OCI-LY1 (cell line): ENCODE measurements around the gene PRKACA.
A peak's percentile ranks its signal among the peaks of the same experiment; 100 is the strongest.

Source experiments
- H2AFZ ChIP-seq: fragments of 200-600 bp; sonication (generic), shearing (Covaris generic); 2 replicates; pipeline ENCODE4 v1.6.0; 2014; ENCODE audit warnings: antibody characterized with exemption, mild to moderate bottlenecking, low read length
- H3F3A ChIP-seq: fragments of 200-600 bp; sonication (generic), shearing (Covaris generic); 2 replicates; pipeline ENCODE4 v1.6.0; 2014; ENCODE audit warnings: mild to moderate bottlenecking, antibody characterized with exemption, low read length, moderate library complexity; ENCODE audit not compliant: insufficient read depth
- H3K27ac ChIP-seq: fragments of 200-600 bp; sonication (generic); 2 replicates; pipeline ENCODE4 v1.5.1; 2014; ENCODE audit warnings: low read length, mixed run types, mild to moderate bottlenecking, low read depth; ENCODE audit not compliant: poor library complexity, severe bottlenecking
- H3K27me3 ChIP-seq: fragments of 200-600 bp; sonication (generic); 2 replicates; pipeline ENCODE4 v1.6.0; 2014; ENCODE audit warnings: antibody characterized with exemption, mild to moderate bottlenecking, low read length, moderate library complexity; ENCODE audit not compliant: insufficient read depth
- H3K36me3 ChIP-seq: fragments of 200-600 bp; sonication (generic); 2 replicates; pipeline ENCODE4 v1.6.1; 2014; ENCODE audit warnings: mild to moderate bottlenecking, antibody characterized with exemption, low read length, moderate library complexity, mixed read lengths; ENCODE audit not compliant: insufficient read depth
- H3K4me1 ChIP-seq: fragments of 200-600 bp; sonication (generic); 2 replicates; pipeline ENCODE4 v1.5.1; 2014; ENCODE audit warnings: mild to moderate bottlenecking, low read length, moderate library complexity; ENCODE audit not compliant: insufficient read depth, severe bottlenecking
- H3K4me2 ChIP-seq: fragments of 200-600 bp; sonication (generic), shearing (Covaris generic); 2 replicates; pipeline ENCODE4 v1.6.1; 2014; ENCODE audit warnings: low read length
- H3K4me3 ChIP-seq: fragments of 200-600 bp; sonication (generic); 2 replicates; pipeline ENCODE4 v1.5.1; 2014; ENCODE audit warnings: low read length, low read depth, mild to moderate bottlenecking, mixed read lengths; ENCODE audit not compliant: poor library complexity, severe bottlenecking
- H3K79me2 ChIP-seq: fragments of 200-600 bp; shearing (Covaris generic); 2 replicates; pipeline ENCODE4 v1.6.1; 2016; ENCODE audit warnings: mixed run types, low read length, mixed read lengths; ENCODE audit not compliant: insufficient read depth
- H3K9ac ChIP-seq: fragments of 200-600 bp; sonication (generic), shearing (Covaris generic); 2 replicates; pipeline ENCODE4 v1.6.1; 2014; ENCODE audit warnings: mild to moderate bottlenecking, low read length, mixed read lengths
- H3K9me2 ChIP-seq: fragments of 200-600 bp; sonication (generic), shearing (Covaris generic); 2 replicates; pipeline ENCODE4 v1.6.1; 2014; ENCODE audit warnings: low read depth, mild to moderate bottlenecking, low read length, mixed read lengths
- H3K9me3 ChIP-seq: fragments of 200-600 bp; shearing (Covaris generic); 2 replicates; pipeline ENCODE4 v1.6.1; 2014; ENCODE audit warnings: low read length, mixed read lengths
- H4K20me1 ChIP-seq: fragments of 200-600 bp; sonication (generic), shearing (Covaris generic); 2 replicates; pipeline ENCODE4 v1.6.0; 2016; ENCODE audit warnings: mild to moderate bottlenecking, low read length; ENCODE audit not compliant: insufficient read depth
- CTCF ChIP-seq: fragments of 200-600 bp; sonication (generic), shearing (Covaris generic); IDR thresholded peaks from 2 replicates; pipeline ENCODE4 v1.5.1; 2017; ENCODE audit warnings: mild to moderate bottlenecking, antibody characterized with exemption, low read length, moderate library complexity, mixed read lengths
- EZH2 ChIP-seq: fragments of 200-600 bp; sonication (generic), shearing (Covaris generic); IDR thresholded peaks from 2 replicates; pipeline ENCODE4 v1.8.0; 2017; ENCODE audit warnings: borderline replicate concordance, mixed run types, mild to moderate bottlenecking, antibody characterized with exemption, low read length, moderate library complexity, mixed read lengths

PRKACA gene

GRCh38 chr19:14116525-14116917, 1.0 kb downstream of the PRKACA start:
- H4K20me1 ChIP-seq = no peaks in the 10 kb centered on the region
- no peak overlapping the region for H2AFZ ChIP-seq
- no peaks in the 10 kb centered on the region for H3K9me2 ChIP-seq
- H3K4me1 ChIP-seq = peaks cover 51% of the 10 kb centered on the region
- H3K4me2 ChIP-seq = peak overlapping the region; percentile 96
- H3K9ac ChIP-seq = peak overlapping the region; percentile 80
- no peaks in the 10 kb centered on the region for H3K36me3 ChIP-seq
- H3K27ac ChIP-seq = no peak overlapping the region
- TF ChIP-seq EZH2 (no peak), CTCF (no peak)
- H3K9me3 ChIP-seq = no peaks in the 10 kb centered on the region
- peak overlapping the region; percentile 88 for H3K4me3 ChIP-seq
- no peaks in the 10 kb centered on the region for H3K79me2 ChIP-seq
- 0 out of 2 replicates have a peak, but pooled peaks cover 4% of the 10 kb centered on the region for H3F3A ChIP-seq
- no peaks in the 10 kb centered on the region for H3K27me3 ChIP-seq

- Histone ChIP-seq H3K4me1 (peaks cover 51% of the 10 kb centered on the region), H3K36me3 (no peaks in the 10 kb centered on the region), H3K4me2 (peak overlapping the region; percentile 96), H3K9me3 (no peaks in the 10 kb centered on the region), H3K9ac (peak overlapping the region; percentile 80; the same call in 1 of the 2 replicates), H4K20me1 (no peaks in the 10 kb centered on the region), H3K27me3 (no peaks in the 10 kb centered on the region), H3K79me2 (no peaks in the 10 kb centered on the region), H3K9me2 (no peaks in the 10 kb centered on the region), H3K27ac (no peak overlapping the region), H2AFZ (no peak overlapping the region), H3F3A (0 out of 2 replicates have a peak, but pooled peaks cover 4% of the 10 kb centered on the region), H3K4me3 (peak overlapping the region; percentile 88)
- TF ChIP-seq EZH2 (no peak), CTCF (no peak)
Observed at GRCh38 chr19:14115756-14116155, 1.8 kb downstream of the PRKACA start.

- H3K9ac ChIP-seq = no peak overlapping the region
Observed at GRCh38 chr19:14114854-14115253, 2.7 kb downstream of the PRKACA start.

More at GRCh38 chr19:14114854-14115253, 2.7 kb downstream of the PRKACA start:
- H3K27ac ChIP-seq = no peak overlapping the region
- no peaks in the 10 kb centered on the region for H3K36me3 ChIP-seq
- peaks cover 51% of the 10 kb centered on the region for H3K4me1 ChIP-seq
- TF ChIP-seq EZH2 (no peak), CTCF (peak; percentile 53)
- no peak overlapping the region for H2AFZ ChIP-seq
- 0 out of 2 replicates have a peak, but pooled peaks cover 4% of the 10 kb centered on the region for H3F3A ChIP-seq
- H3K4me3 ChIP-seq = no peak overlapping the region
- no peaks in the 10 kb centered on the region for H3K9me3 ChIP-seq
- H3K4me2 ChIP-seq = no peak overlapping the region
- no peaks in the 10 kb centered on the region for H3K9me2 ChIP-seq
- H4K20me1 ChIP-seq = no peaks in the 10 kb centered on the region
- no peaks in the 10 kb centered on the region for H3K79me2 ChIP-seq
- H3K27me3 ChIP-seq = no peaks in the 10 kb centered on the region
